ENCODE measurements around the gene CDCA4.
"Not testable (repeated sequence)": the region's sequence is repeated elsewhere in the genome, so short reads cannot be mapped to it uniquely, and the experiment has no call there.

CDCA4 gene

GRCh38 chr14:105066240-105067071 is 45.6 kb upstream of the CDCA4 start:
- no peak for TF ChIP-seq CTCF (IDR thresholded peaks at IDR 0.05; ENCODE audit: control insufficient read depth, extremely low read depth, insufficient read depth)
- no peak overlapping the region for H3K4me3 ChIP-seq (ENCODE audit: low read depth, low read length)
- no peak for DNase-seq (ENCODE audit: low read depth)

- H3K4me3 ChIP-seq (ENCODE audit: low read depth, low read length) = no peak within 1 kb of the TSS
- TF ChIP-seq CTCF (IDR thresholded peaks at IDR 0.05; ENCODE audit: control insufficient read depth, extremely low read depth, insufficient read depth) = no peak
- no peak for DNase-seq (ENCODE audit: low read depth)
Observed at GRCh38 chr14:105065280-105066228, 44.7 kb upstream of the CDCA4 start, which contains the start of gene GPR132. Gene GPR132 (minus strand): TSS chr14:105065430. CDS start chr14:105055420, 10,010 bp downstream.

GRCh38 chr14:105064721-105065143 is 43.8 kb upstream of the CDCA4 start:
- TF ChIP-seq CTCF (IDR thresholded peaks at IDR 0.05; ENCODE audit: control insufficient read depth, extremely low read depth, insufficient read depth) = no peak
- H3K4me3 ChIP-seq (ENCODE audit: low read depth, low read length) = no peak overlapping the region
- no peak for DNase-seq (ENCODE audit: low read depth)

- no peak for DNase-seq (ENCODE audit: low read depth)
- no peak for TF ChIP-seq CTCF (IDR thresholded peaks at IDR 0.05; ENCODE audit: control insufficient read depth, extremely low read depth, insufficient read depth)
- H3K4me3 ChIP-seq (ENCODE audit: low read depth, low read length) = no peak overlapping the region
Observed at GRCh38 chr14:105064001-105064400, 43.1 kb upstream of the CDCA4 start.

- DNase-seq (ENCODE audit: low read depth); H3K4me3 ChIP-seq (ENCODE audit: low read depth, low read length): not testable (repeated sequence)
Observed at GRCh38 chr14:105063506-105063905, 42.6 kb upstream of the CDCA4 start.

- no peak for DNase-seq (ENCODE audit: low read depth)
- no peak for TF ChIP-seq CTCF (IDR thresholded peaks at IDR 0.05; ENCODE audit: control insufficient read depth, extremely low read depth, insufficient read depth)
- no peak overlapping the region for H3K4me3 ChIP-seq (ENCODE audit: low read depth, low read length)
Observed at GRCh38 chr14:105063056-105063455, 42.2 kb upstream of the CDCA4 start.

- no peak overlapping the region for H3K4me3 ChIP-seq (ENCODE audit: low read depth, low read length)
- TF ChIP-seq CTCF (IDR thresholded peaks at IDR 0.05; ENCODE audit: control insufficient read depth, extremely low read depth, insufficient read depth) = no peak
- DNase-seq (ENCODE audit: low read depth) = no peak
Observed at GRCh38 chr14:105062048-105062433, 41.2 kb upstream of the CDCA4 start.

All from LNCaP clone FGC (cell line).